ENCODE data around the gene ZNF23.

ZNF23 gene

DNA sequence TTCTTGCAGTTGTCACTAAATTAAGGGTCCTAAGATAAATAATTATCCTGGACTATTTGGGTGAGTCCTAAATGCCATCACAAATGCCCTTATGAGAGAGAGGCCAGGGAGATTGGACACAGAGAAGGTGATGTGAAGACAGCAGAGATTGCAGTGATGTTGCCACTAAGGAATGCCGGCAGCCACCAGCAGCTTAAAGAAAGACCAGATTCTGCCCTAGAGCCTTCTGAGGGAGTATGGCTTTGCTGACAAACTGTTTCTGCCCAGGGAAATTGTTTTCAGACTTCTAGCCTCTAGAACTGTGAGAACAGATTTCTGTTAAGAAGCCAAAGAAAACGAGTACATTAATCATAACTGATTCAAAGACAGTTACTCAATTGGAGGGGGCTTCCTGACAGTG is 10.0 kb upstream of the ZNF23 start:
- TF ChIP-seq SP1 (IDR thresholded peaks at IDR 0.05) (no peak), FOXA1 (IDR thresholded peaks at IDR 0.05) (no peak), ZNF384 (IDR thresholded peaks at IDR 0.05) (no peak), SUZ12 (IDR thresholded peaks at IDR 0.05) (no peak), CTBP1 (IDR thresholded peaks at IDR 0.05; ENCODE audit: borderline replicate concordance) (no peak), TARDBP (IDR thresholded peaks at IDR 0.05) (no peak), FOXK2 (IDR thresholded peaks at IDR 0.05) (no peak), FOXM1 (IDR thresholded peaks at IDR 0.05; ENCODE audit: borderline replicate concordance) (no peak), HDGF (IDR thresholded peaks at IDR 0.05; ENCODE audit: borderline replicate concordance) (no peak), ELF4 (IDR thresholded peaks at IDR 0.05) (no peak), L3MBTL2 (conservative IDR thresholded peaks at IDR 0.05) (no peak), LEF1 (IDR thresholded peaks at IDR 0.05; ENCODE audit: borderline replicate concordance) (no peak), NFRKB (IDR thresholded peaks at IDR 0.05) (no peak), ARNT (IDR thresholded peaks at IDR 0.05) (no peak), BHLHE40 (IDR thresholded peaks at IDR 0.05; ENCODE audit: borderline replicate concordance) (no peak)
- TF ChIP-seq, protein P1, sequence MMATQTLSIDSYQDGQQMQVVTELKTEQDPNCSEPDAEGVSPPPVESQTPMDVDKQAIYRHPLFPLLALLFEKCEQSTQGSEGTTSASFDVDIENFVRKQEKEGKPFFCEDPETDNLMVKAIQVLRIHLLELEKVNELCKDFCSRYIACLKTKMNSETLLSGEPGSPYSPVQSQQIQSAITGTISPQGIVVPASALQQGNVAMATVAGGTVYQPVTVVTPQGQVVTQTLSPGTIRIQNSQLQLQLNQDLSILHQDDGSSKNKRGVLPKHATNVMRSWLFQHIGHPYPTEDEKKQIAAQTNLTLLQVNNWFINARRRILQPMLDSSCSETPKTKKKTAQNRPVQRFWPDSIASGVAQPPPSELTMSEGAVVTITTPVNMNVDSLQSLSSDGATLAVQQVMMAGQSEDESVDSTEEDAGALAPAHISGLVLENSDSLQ (IDR thresholded peaks at IDR 0.05) = no peak
- no peak for DNase-seq (ENCODE audit: extremely low spot score)
- ChIA-PET CTCF (no interaction called here), POLR2A (interaction anchor here (0.9 to 2.6 kb wide), 2 partner anchors 10 to 12 kb away, joined by 4 to 10 read pairs; partner anchors contain the start of gene ZNF23)

DNA sequence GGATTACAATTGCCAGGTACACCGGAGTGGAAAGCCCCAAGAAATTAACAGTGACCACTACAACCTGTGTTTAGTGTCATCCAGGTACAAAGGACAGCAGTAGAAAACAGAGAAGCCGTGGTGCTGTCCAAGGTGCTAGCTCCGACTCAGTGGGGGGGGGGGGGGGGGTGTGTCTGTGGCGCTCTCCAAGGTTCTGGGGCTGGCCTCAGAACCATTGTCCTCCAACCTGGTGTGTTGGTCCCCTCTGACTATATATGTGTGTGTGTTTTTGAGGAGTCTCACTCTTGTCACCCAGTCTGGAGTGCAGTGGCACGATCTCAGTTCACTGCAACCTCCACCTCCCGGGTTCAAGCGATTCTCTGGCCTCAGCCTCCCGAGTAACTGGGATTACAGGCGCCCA is 5.8 kb upstream of the ZNF23 start:
- ChIA-PET POLR2A (interaction anchor here (1.4 kb wide), 1 partner anchor 16 kb away, joined by 3 read pairs; no protein-coding TSS in a partner anchor), CTCF (interaction anchor here (0.6 kb wide), 1 partner anchor 55 kb away, joined by 3 read pairs; no protein-coding TSS in a partner anchor)
- no peak for TF ChIP-seq FOXM1 (IDR thresholded peaks at IDR 0.05; ENCODE audit: borderline replicate concordance)
- TF ChIP-seq ZNF384 (IDR thresholded peaks at IDR 0.05) = no peak
- TF ChIP-seq ARNT (IDR thresholded peaks at IDR 0.05) = no peak
- DNase-seq (ENCODE audit: extremely low spot score) = peak; percentile 57

DNA sequence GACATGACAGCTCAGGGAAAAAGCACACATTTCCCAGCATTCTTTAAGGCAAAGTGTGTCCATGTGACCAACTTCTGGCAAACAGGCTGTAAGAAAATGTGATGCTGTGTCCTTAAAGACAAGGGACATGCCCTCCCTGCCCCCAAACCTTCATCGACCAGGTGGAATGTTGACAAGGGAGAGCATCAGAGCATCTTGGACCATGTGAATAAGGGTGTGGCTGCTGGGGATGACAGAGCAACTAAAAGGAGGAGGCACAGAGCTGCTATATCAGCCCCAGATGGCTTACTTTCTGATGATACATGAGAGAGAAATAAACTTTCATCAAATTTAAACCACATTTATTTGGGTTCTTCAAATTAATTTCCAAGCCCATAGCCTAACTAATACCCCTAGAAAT is 2.2 kb upstream of the ZNF23 start:
- DNase-seq (ENCODE audit: extremely low spot score) = no peak
- TF ChIP-seq HDGF (IDR thresholded peaks at IDR 0.05; ENCODE audit: borderline replicate concordance) = no peak
- TF ChIP-seq CTBP1 (IDR thresholded peaks at IDR 0.05; ENCODE audit: borderline replicate concordance) = no peak
- TF ChIP-seq ELF4 (IDR thresholded peaks at IDR 0.05) = no peak
- TF ChIP-seq L3MBTL2 (conservative IDR thresholded peaks at IDR 0.05) = no peak
- TF ChIP-seq SP1 (IDR thresholded peaks at IDR 0.05) = no peak
- no peak for TF ChIP-seq BHLHE40 (IDR thresholded peaks at IDR 0.05; ENCODE audit: borderline replicate concordance)
- ChIA-PET POLR2A (interaction anchor here (0.8 to 2.9 kb wide), 2 partner anchors 19 kb away, joined by 4 to 29 read pairs; no protein-coding TSS in a partner anchor), CTCF (interaction anchor here (0.6 kb wide), 1 partner anchor 67 kb away, joined by 3 read pairs; no protein-coding TSS in a partner anchor)

- POLR2A ChIA-PET = interaction anchor here (2.3 kb wide), 1 partner anchor 29 kb away, joined by 9 read pairs; the partner anchor contains the start of gene ZNF19
- DNase-seq (ENCODE audit: extremely low spot score) = no peak
- TF ChIP-seq FOXA1 (IDR thresholded peaks at IDR 0.05) (no peak), TARDBP (IDR thresholded peaks at IDR 0.05) (no peak), FOXM1 (IDR thresholded peaks at IDR 0.05; ENCODE audit: borderline replicate concordance) (no peak), CTBP1 (IDR thresholded peaks at IDR 0.05; ENCODE audit: borderline replicate concordance) (no peak), SP1 (IDR thresholded peaks at IDR 0.05) (no peak), HDGF (IDR thresholded peaks at IDR 0.05; ENCODE audit: borderline replicate concordance) (no peak), FOXK2 (IDR thresholded peaks at IDR 0.05) (no peak), ELF4 (IDR thresholded peaks at IDR 0.05) (no peak), L3MBTL2 (conservative IDR thresholded peaks at IDR 0.05) (no peak), BHLHE40 (IDR thresholded peaks at IDR 0.05; ENCODE audit: borderline replicate concordance) (no peak), LEF1 (IDR thresholded peaks at IDR 0.05; ENCODE audit: borderline replicate concordance) (no peak), SUZ12 (IDR thresholded peaks at IDR 0.05) (no peak), NFRKB (IDR thresholded peaks at IDR 0.05) (no peak), ARNT (IDR thresholded peaks at IDR 0.05) (no peak), ZNF384 (IDR thresholded peaks at IDR 0.05) (no peak)
- TF ChIP-seq, protein P1 (IDR thresholded peaks at IDR 0.05) = no peak
- CTCF ChIA-PET = no interaction called here
These were observed 1.1 kb downstream of the ZNF23 start for GRCh38 chr16:71460941-71461340.

DNA sequence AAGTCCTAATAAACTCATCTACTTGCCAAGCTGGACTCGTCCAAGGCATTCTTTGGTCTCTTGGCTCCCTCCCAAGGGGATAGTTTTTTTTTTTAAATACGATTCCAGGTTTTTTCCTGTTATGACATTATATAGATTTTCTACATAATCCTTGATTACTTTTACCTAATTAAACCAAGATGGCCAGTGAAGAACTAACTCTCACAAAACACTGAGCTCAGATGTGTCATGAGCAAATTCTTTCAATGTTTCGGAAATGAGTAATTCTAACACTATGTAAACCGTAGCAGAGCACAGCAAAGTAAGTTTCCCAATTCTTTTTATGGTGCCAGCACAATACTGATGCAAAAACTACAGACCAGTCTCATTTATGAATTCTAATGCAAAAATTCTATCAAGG is 1.8 kb downstream of the ZNF23 start:
- DNase-seq (ENCODE audit: extremely low spot score) = no peak
- ChIA-PET CTCF (interaction anchor here (0.6 kb wide), 1 partner anchor 48 kb away, joined by 4 read pairs; no protein-coding TSS in a partner anchor), POLR2A (interaction anchor here (2.3 kb wide), 1 partner anchor 29 kb away, joined by 9 read pairs; the partner anchor contains the start of gene ZNF19)
- TF ChIP-seq BHLHE40 (IDR thresholded peaks at IDR 0.05; ENCODE audit: borderline replicate concordance) (no peak), NFRKB (IDR thresholded peaks at IDR 0.05) (no peak), CTBP1 (IDR thresholded peaks at IDR 0.05; ENCODE audit: borderline replicate concordance) (no peak), LEF1 (IDR thresholded peaks at IDR 0.05; ENCODE audit: borderline replicate concordance) (no peak), ZNF384 (IDR thresholded peaks at IDR 0.05) (no peak), SUZ12 (IDR thresholded peaks at IDR 0.05) (no peak), TARDBP (IDR thresholded peaks at IDR 0.05) (no peak), FOXM1 (IDR thresholded peaks at IDR 0.05; ENCODE audit: borderline replicate concordance) (no peak), FOXK2 (IDR thresholded peaks at IDR 0.05) (no peak), L3MBTL2 (conservative IDR thresholded peaks at IDR 0.05) (no peak), FOXA1 (IDR thresholded peaks at IDR 0.05) (no peak)
- TF ChIP-seq, protein P1 (IDR thresholded peaks at IDR 0.05) = no peak

DNA sequence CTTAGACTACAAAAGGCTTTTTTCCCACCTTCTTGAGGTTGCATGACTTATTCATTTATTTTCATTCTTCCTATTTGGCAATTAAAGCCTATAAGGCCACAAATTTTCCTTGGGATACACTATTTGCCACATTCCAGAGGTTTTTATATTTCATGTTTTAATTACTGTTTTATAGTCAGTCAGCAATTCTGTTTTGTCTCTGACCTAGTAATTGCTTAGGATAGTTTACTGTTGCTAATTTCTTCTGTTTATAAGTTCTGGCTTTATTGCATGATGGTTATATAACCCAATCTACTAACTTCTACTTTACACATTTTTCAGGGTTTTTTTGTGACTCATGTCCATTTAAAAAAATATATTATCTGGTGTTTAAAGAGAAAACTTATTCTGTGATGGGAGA is 2.5 kb downstream of the ZNF23 start:
- DNase-seq (ENCODE audit: extremely low spot score) = no peak
- POLR2A ChIA-PET = no interaction called here
- no peak for TF ChIP-seq FOXA1 (IDR thresholded peaks at IDR 0.05)
- TF ChIP-seq ELF4 (IDR thresholded peaks at IDR 0.05) = no peak
- TF ChIP-seq FOXK2 (IDR thresholded peaks at IDR 0.05) = no peak
- no peak for TF ChIP-seq FOXM1 (IDR thresholded peaks at IDR 0.05; ENCODE audit: borderline replicate concordance)
- TF ChIP-seq CTBP1 (IDR thresholded peaks at IDR 0.05; ENCODE audit: borderline replicate concordance) = no peak
- no peak for TF ChIP-seq BHLHE40 (IDR thresholded peaks at IDR 0.05; ENCODE audit: borderline replicate concordance)
- no peak for TF ChIP-seq SP1 (IDR thresholded peaks at IDR 0.05)
- no peak for TF ChIP-seq L3MBTL2 (conservative IDR thresholded peaks at IDR 0.05)
- TF ChIP-seq ZNF384 (IDR thresholded peaks at IDR 0.05) = no peak
- CTCF ChIA-PET = interaction anchor here (0.6 kb wide), 1 partner anchor 47 kb away, joined by 4 read pairs; no protein-coding TSS in a partner anchor
